Ishikawa (cell line): ENCODE results near the gene FOXE3.

Experiments used
- CEBPB ChIP-seq: IDR thresholded peaks from 2 replicates; pipeline ENCODE4 v1.6.1; 2012
- CREB1 ChIP-seq: IDR thresholded peaks from 2 replicates; pipeline ENCODE4 v1.6.1; 2012; ENCODE audit warnings: low read depth
- EGR1 ChIP-seq: IDR thresholded peaks from 2 replicates; pipeline ENCODE4 v1.6.1; 2012
- EP300 ChIP-seq: IDR thresholded peaks from 2 replicates; pipeline ENCODE4 v1.6.1; 2012; ENCODE audit warnings: borderline replicate concordance
- FOXM1 ChIP-seq: IDR thresholded peaks from 2 replicates; pipeline ENCODE4 v1.6.1; 2012; ENCODE audit warnings: low read depth, borderline replicate concordance
- MAX ChIP-seq: IDR thresholded peaks from 2 replicates; pipeline ENCODE4 v1.6.1; 2012
- NFIC ChIP-seq: IDR thresholded peaks from 2 replicates; pipeline ENCODE4 v1.6.1; 2012
- RAD21 ChIP-seq: IDR thresholded peaks from 2 replicates; pipeline ENCODE4 v1.6.1; 2012; ENCODE audit warnings: low read depth
- TAF1 ChIP-seq: IDR thresholded peaks from 2 replicates; pipeline ENCODE4 v1.6.1; 2012; ENCODE audit warnings: low read depth, mild to moderate bottlenecking
- TCF12 ChIP-seq: IDR thresholded peaks from 2 replicates; pipeline ENCODE4 v1.6.1; 2012; ENCODE audit warnings: low read depth
- TEAD4 ChIP-seq: IDR thresholded peaks from 2 replicates; pipeline ENCODE4 v1.6.1; 2012
- USF1 ChIP-seq: IDR thresholded peaks from 2 replicates; pipeline ENCODE4 v1.6.1; 2012
- YY1 ChIP-seq: IDR thresholded peaks from 2 replicates; pipeline ENCODE4 v1.6.1; 2012; ENCODE audit warnings: low read depth
- ZBTB7A ChIP-seq: IDR thresholded peaks from 2 replicates; pipeline ENCODE4 v1.6.1; 2012; ENCODE audit warnings: low read depth
- TF ChIP-seq, protein P1 (sequence below): IDR thresholded peaks from 2 replicates; pipeline ENCODE4 v1.6.1; 2012; ENCODE audit warnings: low read depth, mild to moderate bottlenecking

The FOXE3 gene

GRCh38 chr1:47390843-47391242, 25.2 kb upstream of the FOXE3 start:
- no peak for TF ChIP-seq MAX
- no peak for TF ChIP-seq CEBPB
- no peak for TF ChIP-seq EGR1
- no peak for TF ChIP-seq TEAD4
- TF ChIP-seq NFIC, result no peak
- TF ChIP-seq FOXM1, result no peak
- TF ChIP-seq, protein P1, sequence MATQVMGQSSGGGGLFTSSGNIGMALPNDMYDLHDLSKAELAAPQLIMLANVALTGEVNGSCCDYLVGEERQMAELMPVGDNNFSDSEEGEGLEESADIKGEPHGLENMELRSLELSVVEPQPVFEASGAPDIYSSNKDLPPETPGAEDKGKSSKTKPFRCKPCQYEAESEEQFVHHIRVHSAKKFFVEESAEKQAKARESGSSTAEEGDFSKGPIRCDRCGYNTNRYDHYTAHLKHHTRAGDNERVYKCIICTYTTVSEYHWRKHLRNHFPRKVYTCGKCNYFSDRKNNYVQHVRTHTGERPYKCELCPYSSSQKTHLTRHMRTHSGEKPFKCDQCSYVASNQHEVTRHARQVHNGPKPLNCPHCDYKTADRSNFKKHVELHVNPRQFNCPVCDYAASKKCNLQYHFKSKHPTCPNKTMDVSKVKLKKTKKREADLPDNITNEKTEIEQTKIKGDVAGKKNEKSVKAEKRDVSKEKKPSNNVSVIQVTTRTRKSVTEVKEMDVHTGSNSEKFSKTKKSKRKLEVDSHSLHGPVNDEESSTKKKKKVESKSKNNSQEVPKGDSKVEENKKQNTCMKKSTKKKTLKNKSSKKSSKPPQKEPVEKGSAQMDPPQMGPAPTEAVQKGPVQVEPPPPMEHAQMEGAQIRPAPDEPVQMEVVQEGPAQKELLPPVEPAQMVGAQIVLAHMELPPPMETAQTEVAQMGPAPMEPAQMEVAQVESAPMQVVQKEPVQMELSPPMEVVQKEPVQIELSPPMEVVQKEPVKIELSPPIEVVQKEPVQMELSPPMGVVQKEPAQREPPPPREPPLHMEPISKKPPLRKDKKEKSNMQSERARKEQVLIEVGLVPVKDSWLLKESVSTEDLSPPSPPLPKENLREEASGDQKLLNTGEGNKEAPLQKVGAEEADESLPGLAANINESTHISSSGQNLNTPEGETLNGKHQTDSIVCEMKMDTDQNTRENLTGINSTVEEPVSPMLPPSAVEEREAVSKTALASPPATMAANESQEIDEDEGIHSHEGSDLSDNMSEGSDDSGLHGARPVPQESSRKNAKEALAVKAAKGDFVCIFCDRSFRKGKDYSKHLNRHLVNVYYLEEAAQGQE, result no peak
- no peak for TF ChIP-seq ZBTB7A
- TF ChIP-seq TCF12, result no peak
- no peak for TF ChIP-seq EP300
- TF ChIP-seq YY1, result no peak
- no peak for TF ChIP-seq TAF1
- no peak for TF ChIP-seq RAD21
- TF ChIP-seq CREB1, result no peak

DNA sequence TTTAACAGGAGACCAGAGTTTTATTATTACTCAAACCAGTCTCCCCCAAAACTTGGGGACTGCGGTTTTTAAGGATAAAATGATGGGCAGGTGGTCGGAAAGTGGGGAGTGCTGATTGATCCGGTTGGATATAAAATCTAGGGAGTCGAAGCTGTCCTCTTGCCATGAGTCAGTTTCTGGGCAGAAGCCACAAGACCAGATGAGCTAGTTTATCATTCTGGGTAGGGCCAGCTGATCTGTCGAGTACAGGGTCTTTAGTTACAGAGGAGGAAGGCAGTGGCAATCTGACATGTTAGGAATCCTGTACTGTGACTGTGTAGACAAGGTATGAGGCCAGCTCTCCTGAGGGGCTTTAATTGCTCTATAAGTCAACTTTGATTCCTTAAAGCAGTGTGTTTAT, 22.9 kb upstream of the FOXE3 start:
- no peak for TF ChIP-seq NFIC
- no peak for TF ChIP-seq TCF12
- TF ChIP-seq, protein P1, result no peak
- TF ChIP-seq EGR1, result no peak
- TF ChIP-seq TAF1, result no peak
- TF ChIP-seq CREB1, result no peak
- no peak for TF ChIP-seq ZBTB7A
- no peak for TF ChIP-seq RAD21

DNA sequence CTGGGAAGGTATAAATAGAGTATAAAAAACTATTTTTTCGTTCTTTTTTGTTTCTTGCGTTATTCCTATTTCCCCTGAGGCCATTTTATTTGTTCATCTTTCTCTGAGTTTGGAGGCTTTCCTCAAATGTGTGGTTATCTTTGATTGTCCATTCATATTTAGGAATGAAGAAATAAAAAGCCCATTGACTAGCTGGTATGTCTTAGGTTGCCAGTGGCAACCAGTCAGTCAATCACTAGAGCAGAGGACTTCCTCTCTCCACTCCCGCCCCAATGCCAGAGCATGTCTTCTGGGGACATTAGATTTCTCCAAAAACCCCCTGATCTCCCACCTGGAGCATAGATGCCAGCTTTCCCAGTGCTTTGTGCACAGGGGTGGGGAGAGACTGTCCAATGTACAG, 20.7 kb upstream of the FOXE3 start:
- TF ChIP-seq CREB1 (no peak), CEBPB (no peak), ZBTB7A (no peak), YY1 (no peak), EP300 (no peak), EGR1 (no peak), USF1 (no peak), TAF1 (no peak), NFIC (no peak), TEAD4 (no peak)
- TF ChIP-seq, protein P1, result no peak

GRCh38 chr1:47396671-47397196, 19.4 kb upstream of the FOXE3 start:
- TF ChIP-seq EP300 (no peak), ZBTB7A (no peak), TAF1 (no peak), CEBPB (no peak), USF1 (no peak), NFIC (no peak), RAD21 (no peak), FOXM1 (no peak), TEAD4 (no peak), TCF12 (no peak), YY1 (no peak), MAX (no peak), EGR1 (no peak)
